Breast epithelium (tissue), 3 donors: Measurements from ENCODE around the gene STARD9. TPM values are rescaled to one million over a fixed set of nuclear protein-coding genes. Genes with fewer than 3 reads are reported as not detected.

ENCODE experiments used
- total RNA-seq, 3 donors: library from RNA; depleted of rRNA; stranded (reverse); fragments of >200 nt; gene quantifications; one replicate each; pipeline ENCODE4 v1.1.0, GENCODE V29; 2016

The STARD9 gene
- total RNA-seq, 3 donors from 2014 or later: 18.6 to 27.9 (median 27.5) TPM

Other genes starting within 250 kb of the STARD9 start
- gene CAPN3, start 216.1 kb upstream of the STARD9 start, total RNA-seq: 10 to 100 TPM; 12.5 to 27.1 (median 15.4) TPM
- gene ZNF106, start 84.5 kb upstream of the STARD9 start, total RNA-seq: 100 to 1,000 TPM in 1 of 3 donors, 10 to 100 TPM in 2; 59.6 to 151 (median 60.0) TPM
- gene SNAP23, start 80.0 kb upstream of the STARD9 start, total RNA-seq: 10 to 100 TPM; 75.8 to 88.0 (median 76.0) TPM
- 10 to 100 TPM; 20.3 to 23.3 (median 23.3) TPM for gene LRRC57, start 26.8 kb upstream of the STARD9 start, total RNA-seq
- 10 to 100 TPM; 29.3 to 42.1 (median 30.2) TPM for gene HAUS2, start 26.8 kb upstream of the STARD9 start, total RNA-seq
- 10 to 100 TPM in 2 of 3 donors, 1 to 10 TPM in 1; 8.8 to 15.2 (median 14.7) TPM for gene CDAN1, start 161.5 kb downstream of the STARD9 start, total RNA-seq